SK-N-SH treated with all-trans-retinoic acid at 6 μM for 48 hours (cell line): ENCODE measurements around the gene NAA11.

Experiments used
- ATAC-seq: fragments of 200-7000 bp; cut with Tn5 transposase; 3 replicates; pipeline ENCODE4 v1.9.1; 2020; ENCODE audit warnings: mild to moderate bottlenecking, moderate library complexity
- ARNTL ChIP-seq: fragments of 450-650 bp; formaldehyde crosslinking; IDR thresholded peaks from 2 replicates; pipeline ENCODE4 v1.5.0; 2020; ENCODE audit warnings: low read depth, mild to moderate bottlenecking, moderate library complexity, borderline replicate concordance
- BACH2 ChIP-seq: fragments of 250-450 bp; sonication (Bioruptor Pico); IDR thresholded peaks from 2 replicates; pipeline ENCODE4 v1.9.0; 2021; ENCODE audit warnings: mild to moderate bottlenecking, borderline replicate concordance
- CSDC2 ChIP-seq: fragments of 250-450 bp; sonication (Bioruptor Pico); IDR thresholded peaks from 2 replicates; pipeline ENCODE4 v1.5.0; 2020; ENCODE audit warnings: mild to moderate bottlenecking, moderate library complexity
- CSRNP3 ChIP-seq: fragments of 250-450 bp; sonication (Bioruptor Pico); IDR thresholded peaks from 2 replicates; pipeline ENCODE4 v1.5.1; 2021; ENCODE audit warnings: mild to moderate bottlenecking, moderate library complexity
- ESRRG ChIP-seq: fragments of 250-450 bp; sonication (Bioruptor Pico); IDR thresholded peaks from 2 replicates; pipeline ENCODE4 v1.6.1; 2021; ENCODE audit warnings: mild to moderate bottlenecking
- GLIS3 ChIP-seq: fragments of 250-450 bp; sonication (Bioruptor Pico); IDR thresholded peaks from 2 replicates; pipeline ENCODE4 v1.5.0; 2020; ENCODE audit warnings: mild to moderate bottlenecking, moderate library complexity
- ISL1 ChIP-seq: fragments of 250-450 bp; sonication (Bioruptor Pico); IDR thresholded peaks from 2 replicates; pipeline ENCODE4 v2.1.2; 2022; ENCODE audit warnings: mild to moderate bottlenecking, moderate library complexity
- OSR1 ChIP-seq: fragments of 250-450 bp; sonication (Bioruptor Pico); IDR thresholded peaks from 2 replicates; pipeline ENCODE4 v1.8.0; 2022; ENCODE audit warnings: moderate library complexity, mild to moderate bottlenecking, inconsistent platforms
- PPARA ChIP-seq: fragments of 250-450 bp; sonication (Bioruptor Pico); IDR thresholded peaks from 2 replicates; pipeline ENCODE4 v1.5.0; 2020; ENCODE audit warnings: mild to moderate bottlenecking, borderline replicate concordance
- RARB ChIP-seq: fragments of 250-450 bp; sonication (Bioruptor Pico); IDR thresholded peaks from 2 replicates; pipeline ENCODE4 v1.8.0; 2021; ENCODE audit warnings: mild to moderate bottlenecking, moderate library complexity
- SNAI2 ChIP-seq: fragments of 250-450 bp; sonication (Bioruptor Pico); IDR thresholded peaks from 2 replicates; pipeline ENCODE4 v1.5.0; 2020; ENCODE audit warnings: mild to moderate bottlenecking, moderate library complexity
- TCF4 ChIP-seq: fragments of 250-450 bp; sonication (Bioruptor Pico); IDR thresholded peaks from 2 replicates; pipeline ENCODE4 v1.8.0; 2021; ENCODE audit warnings: mild to moderate bottlenecking, moderate library complexity, borderline replicate concordance
- TOX ChIP-seq: fragments of 250-450 bp; sonication (Bioruptor Pico); IDR thresholded peaks from 2 replicates; pipeline ENCODE4 v1.8.0; 2021; ENCODE audit warnings: mild to moderate bottlenecking, moderate library complexity, borderline replicate concordance
- ZC3H10 ChIP-seq: fragments of 250-450 bp; sonication (Bioruptor Pico); IDR thresholded peaks from 2 replicates; pipeline ENCODE4 v1.5.1; 2021; ENCODE audit warnings: mild to moderate bottlenecking, moderate library complexity
- ZFP3 ChIP-seq: fragments of 250-450 bp; sonication (Bioruptor Pico); IDR thresholded peaks from 2 replicates; pipeline ENCODE4 v1.5.0; 2020; ENCODE audit warnings: mild to moderate bottlenecking, moderate library complexity
- ZFP30 ChIP-seq: fragments of 450-650 bp; formaldehyde crosslinking; IDR thresholded peaks from 2 replicates; pipeline ENCODE4 v1.5.0; 2022; ENCODE audit warnings: mild to moderate bottlenecking, moderate library complexity
- ZNF565 ChIP-seq: fragments of 450-650 bp; formaldehyde crosslinking; conservative IDR thresholded peaks from 2 replicates; pipeline ENCODE4 v1.5.0; 2020; ENCODE audit warnings: low read depth, mild to moderate bottlenecking, moderate library complexity
- ZNF70 ChIP-seq: fragments of 450-650 bp; formaldehyde crosslinking; IDR thresholded peaks from 2 replicates; pipeline ENCODE4 v1.5.0; 2020; ENCODE audit warnings: mild to moderate bottlenecking, moderate library complexity
- TF ChIP-seq, protein P1 (sequence below): fragments of 250-450 bp; sonication (Bioruptor Pico); IDR thresholded peaks from 2 replicates; pipeline ENCODE4 v1.5.1; 2020; ENCODE audit warnings: low read depth, mild to moderate bottlenecking, moderate library complexity
- TF ChIP-seq, protein P2 (sequence below): fragments of 250-450 bp; sonication (Bioruptor Pico); IDR thresholded peaks from 2 replicates; pipeline ENCODE4 v1.8.0; 2020; ENCODE audit warnings: mild to moderate bottlenecking, moderate library complexity, borderline replicate concordance
- TF ChIP-seq, protein P3 (sequence below): fragments of 250-450 bp; sonication (Bioruptor Pico); IDR thresholded peaks from 2 replicates; pipeline ENCODE4 v1.5.0; 2020; ENCODE audit warnings: mild to moderate bottlenecking, moderate library complexity
- TF ChIP-seq, protein P4 (sequence below): fragments of 250-450 bp; sonication (Bioruptor Pico); IDR thresholded peaks from 2 replicates; pipeline ENCODE4 v1.8.0; 2021; ENCODE audit warnings: low read depth, mild to moderate bottlenecking, moderate library complexity, borderline replicate concordance

The NAA11 gene

DNA sequence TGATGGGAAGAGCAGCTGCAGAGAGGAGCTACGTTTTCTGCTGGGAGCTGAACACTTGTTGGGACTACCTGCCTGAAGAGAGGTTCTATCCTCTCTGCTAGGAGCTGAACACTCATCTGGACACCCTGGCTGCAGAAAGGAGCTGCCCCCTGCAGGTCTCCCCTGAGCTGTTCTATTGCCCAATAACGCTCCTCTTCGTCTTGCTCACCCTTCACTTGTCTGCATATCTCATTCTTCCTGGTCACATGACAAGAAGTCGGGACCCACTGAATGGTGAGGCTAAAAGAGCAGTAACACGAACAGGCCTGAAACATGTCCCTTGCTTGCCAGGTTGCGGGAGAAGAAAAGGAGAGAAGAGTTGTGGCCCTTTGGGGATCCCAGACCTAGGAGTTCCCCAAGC, 27.8 kb downstream of the NAA11 start (continued):
- TF ChIP-seq CSRNP3 (CRISPR knock-in tag) (no peak), SNAI2 (CRISPR knock-in tag) (no peak), RARB (CRISPR knock-in tag) (no peak), ISL1 (CRISPR knock-in tag) (no peak)

- ATAC-seq = no peak
- TF ChIP-seq SNAI2 (CRISPR knock-in tag) (no peak), ZC3H10 (CRISPR knock-in tag) (no peak), ESRRG (CRISPR knock-in tag) (no peak), ZFP30 (CRISPR knock-in tag) (no peak), CSRNP3 (CRISPR knock-in tag) (no peak), TOX (CRISPR knock-in tag) (no peak), TCF4 (CRISPR knock-in tag) (no peak), OSR1 (no peak), ZFP3 (CRISPR knock-in tag) (no peak), ARNTL (CRISPR knock-in tag) (no peak), ZNF70 (CRISPR knock-in tag) (no peak), PPARA (CRISPR knock-in tag) (no peak), ZNF565 (CRISPR knock-in tag) (no peak)
- TF ChIP-seq, protein P1, sequence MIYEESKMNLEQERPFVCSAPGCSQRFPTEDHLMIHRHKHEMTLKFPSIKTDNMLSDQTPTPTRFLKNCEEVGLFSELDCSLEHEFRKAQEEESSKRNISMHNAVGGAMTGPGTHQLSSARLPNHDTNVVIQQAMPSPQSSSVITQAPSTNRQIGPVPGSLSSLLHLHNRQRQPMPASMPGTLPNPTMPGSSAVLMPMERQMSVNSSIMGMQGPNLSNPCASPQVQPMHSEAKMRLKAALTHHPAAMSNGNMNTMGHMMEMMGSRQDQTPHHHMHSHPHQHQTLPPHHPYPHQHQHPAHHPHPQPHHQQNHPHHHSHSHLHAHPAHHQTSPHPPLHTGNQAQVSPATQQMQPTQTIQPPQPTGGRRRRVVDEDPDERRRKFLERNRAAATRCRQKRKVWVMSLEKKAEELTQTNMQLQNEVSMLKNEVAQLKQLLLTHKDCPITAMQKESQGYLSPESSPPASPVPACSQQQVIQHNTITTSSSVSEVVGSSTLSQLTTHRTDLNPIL (CRISPR knock-in tag) = no peak
- TF ChIP-seq, protein P2, sequence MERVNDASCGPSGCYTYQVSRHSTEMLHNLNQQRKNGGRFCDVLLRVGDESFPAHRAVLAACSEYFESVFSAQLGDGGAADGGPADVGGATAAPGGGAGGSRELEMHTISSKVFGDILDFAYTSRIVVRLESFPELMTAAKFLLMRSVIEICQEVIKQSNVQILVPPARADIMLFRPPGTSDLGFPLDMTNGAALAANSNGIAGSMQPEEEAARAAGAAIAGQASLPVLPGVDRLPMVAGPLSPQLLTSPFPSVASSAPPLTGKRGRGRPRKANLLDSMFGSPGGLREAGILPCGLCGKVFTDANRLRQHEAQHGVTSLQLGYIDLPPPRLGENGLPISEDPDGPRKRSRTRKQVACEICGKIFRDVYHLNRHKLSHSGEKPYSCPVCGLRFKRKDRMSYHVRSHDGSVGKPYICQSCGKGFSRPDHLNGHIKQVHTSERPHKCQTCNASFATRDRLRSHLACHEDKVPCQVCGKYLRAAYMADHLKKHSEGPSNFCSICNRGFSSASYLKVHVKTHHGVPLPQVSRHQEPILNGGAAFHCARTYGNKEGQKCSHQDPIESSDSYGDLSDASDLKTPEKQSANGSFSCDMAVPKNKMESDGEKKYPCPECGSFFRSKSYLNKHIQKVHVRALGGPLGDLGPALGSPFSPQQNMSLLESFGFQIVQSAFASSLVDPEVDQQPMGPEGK (CRISPR knock-in tag) = no peak
Measured at GRCh38 chr4:79297479-79297878, 28.4 kb downstream of the NAA11 start.

GRCh38 chr4:79296768-79297428, 29.0 kb downstream of the NAA11 start:
- ATAC-seq = no peak
- no peak for TF ChIP-seq PPARA (CRISPR knock-in tag)
- TF ChIP-seq SNAI2 (CRISPR knock-in tag) = no peak
- no peak for TF ChIP-seq GLIS3 (CRISPR knock-in tag)
- no peak for TF ChIP-seq OSR1
- TF ChIP-seq TOX (CRISPR knock-in tag) = no peak
- TF ChIP-seq BACH2 (CRISPR knock-in tag) = no peak
- TF ChIP-seq RARB (CRISPR knock-in tag) = no peak
- TF ChIP-seq ZFP3 (CRISPR knock-in tag) = no peak
- no peak for TF ChIP-seq ESRRG (CRISPR knock-in tag)
- no peak for TF ChIP-seq ZNF70 (CRISPR knock-in tag)
- no peak for TF ChIP-seq ARNTL (CRISPR knock-in tag)
- TF ChIP-seq CSDC2 (CRISPR knock-in tag) = no peak
- TF ChIP-seq CSRNP3 (CRISPR knock-in tag) = no peak
- TF ChIP-seq, all 23 proteins: peak for 0

DNA sequence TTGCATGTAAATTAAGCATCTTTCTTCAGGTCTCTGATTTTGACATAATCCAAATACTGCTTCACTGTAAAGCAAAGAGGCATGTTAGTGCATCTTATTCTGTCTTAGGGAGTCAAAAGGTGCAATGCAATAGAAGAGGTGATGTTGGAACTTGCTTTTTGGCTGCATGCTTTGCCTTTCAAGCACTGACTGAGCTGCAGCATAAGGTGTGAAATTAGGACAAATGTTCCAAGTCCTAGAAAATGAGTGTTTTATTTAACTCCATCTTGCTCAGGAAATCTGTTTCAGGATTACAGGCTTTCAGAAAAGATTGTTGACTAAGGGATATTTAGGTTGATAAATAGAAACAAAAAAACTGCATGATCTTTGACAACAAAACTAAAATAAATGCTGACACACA, 30.8 kb downstream of the NAA11 start:
- ATAC-seq = no peak
- TF ChIP-seq GLIS3 (CRISPR knock-in tag) = no peak
- TF ChIP-seq, protein P3, sequence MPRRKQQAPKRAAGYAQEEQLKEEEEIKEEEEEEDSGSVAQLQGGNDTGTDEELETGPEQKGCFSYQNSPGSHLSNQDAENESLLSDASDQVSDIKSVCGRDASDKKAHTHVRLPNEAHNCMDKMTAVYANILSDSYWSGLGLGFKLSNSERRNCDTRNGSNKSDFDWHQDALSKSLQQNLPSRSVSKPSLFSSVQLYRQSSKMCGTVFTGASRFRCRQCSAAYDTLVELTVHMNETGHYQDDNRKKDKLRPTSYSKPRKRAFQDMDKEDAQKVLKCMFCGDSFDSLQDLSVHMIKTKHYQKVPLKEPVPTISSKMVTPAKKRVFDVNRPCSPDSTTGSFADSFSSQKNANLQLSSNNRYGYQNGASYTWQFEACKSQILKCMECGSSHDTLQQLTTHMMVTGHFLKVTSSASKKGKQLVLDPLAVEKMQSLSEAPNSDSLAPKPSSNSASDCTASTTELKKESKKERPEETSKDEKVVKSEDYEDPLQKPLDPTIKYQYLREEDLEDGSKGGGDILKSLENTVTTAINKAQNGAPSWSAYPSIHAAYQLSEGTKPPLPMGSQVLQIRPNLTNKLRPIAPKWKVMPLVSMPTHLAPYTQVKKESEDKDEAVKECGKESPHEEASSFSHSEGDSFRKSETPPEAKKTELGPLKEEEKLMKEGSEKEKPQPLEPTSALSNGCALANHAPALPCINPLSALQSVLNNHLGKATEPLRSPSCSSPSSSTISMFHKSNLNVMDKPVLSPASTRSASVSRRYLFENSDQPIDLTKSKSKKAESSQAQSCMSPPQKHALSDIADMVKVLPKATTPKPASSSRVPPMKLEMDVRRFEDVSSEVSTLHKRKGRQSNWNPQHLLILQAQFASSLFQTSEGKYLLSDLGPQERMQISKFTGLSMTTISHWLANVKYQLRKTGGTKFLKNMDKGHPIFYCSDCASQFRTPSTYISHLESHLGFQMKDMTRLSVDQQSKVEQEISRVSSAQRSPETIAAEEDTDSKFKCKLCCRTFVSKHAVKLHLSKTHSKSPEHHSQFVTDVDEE (CRISPR knock-in tag) = no peak
- TF ChIP-seq, protein P1 (CRISPR knock-in tag) = no peak
- TF ChIP-seq, protein P4, sequence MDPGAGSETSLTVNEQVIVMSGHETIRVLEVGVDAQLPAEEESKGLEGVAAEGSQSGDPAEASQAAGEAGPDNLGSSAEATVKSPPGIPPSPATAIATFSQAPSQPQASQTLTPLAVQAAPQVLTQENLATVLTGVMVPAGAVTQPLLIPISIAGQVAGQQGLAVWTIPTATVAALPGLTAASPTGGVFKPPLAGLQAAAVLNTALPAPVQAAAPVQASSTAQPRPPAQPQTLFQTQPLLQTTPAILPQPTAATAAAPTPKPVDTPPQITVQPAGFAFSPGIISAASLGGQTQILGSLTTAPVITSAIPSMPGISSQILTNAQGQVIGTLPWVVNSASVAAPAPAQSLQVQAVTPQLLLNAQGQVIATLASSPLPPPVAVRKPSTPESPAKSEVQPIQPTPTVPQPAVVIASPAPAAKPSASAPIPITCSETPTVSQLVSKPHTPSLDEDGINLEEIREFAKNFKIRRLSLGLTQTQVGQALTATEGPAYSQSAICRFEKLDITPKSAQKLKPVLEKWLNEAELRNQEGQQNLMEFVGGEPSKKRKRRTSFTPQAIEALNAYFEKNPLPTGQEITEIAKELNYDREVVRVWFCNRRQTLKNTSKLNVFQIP (CRISPR knock-in tag) = no peak
